Islet precursor cell (in vitro differentiated cells): ENCODE results near the gene SH3PXD2A.
"Not testable (repeated sequence)": the region's sequence is repeated elsewhere in the genome, so short reads cannot be mapped to it uniquely, and the experiment has no call there.

ENCODE experiments used
- DNase-seq: peaks from one replicate; pipeline ENCODE4 v3.0.0-alpha.2; 2018

SH3PXD2A gene

DNA sequence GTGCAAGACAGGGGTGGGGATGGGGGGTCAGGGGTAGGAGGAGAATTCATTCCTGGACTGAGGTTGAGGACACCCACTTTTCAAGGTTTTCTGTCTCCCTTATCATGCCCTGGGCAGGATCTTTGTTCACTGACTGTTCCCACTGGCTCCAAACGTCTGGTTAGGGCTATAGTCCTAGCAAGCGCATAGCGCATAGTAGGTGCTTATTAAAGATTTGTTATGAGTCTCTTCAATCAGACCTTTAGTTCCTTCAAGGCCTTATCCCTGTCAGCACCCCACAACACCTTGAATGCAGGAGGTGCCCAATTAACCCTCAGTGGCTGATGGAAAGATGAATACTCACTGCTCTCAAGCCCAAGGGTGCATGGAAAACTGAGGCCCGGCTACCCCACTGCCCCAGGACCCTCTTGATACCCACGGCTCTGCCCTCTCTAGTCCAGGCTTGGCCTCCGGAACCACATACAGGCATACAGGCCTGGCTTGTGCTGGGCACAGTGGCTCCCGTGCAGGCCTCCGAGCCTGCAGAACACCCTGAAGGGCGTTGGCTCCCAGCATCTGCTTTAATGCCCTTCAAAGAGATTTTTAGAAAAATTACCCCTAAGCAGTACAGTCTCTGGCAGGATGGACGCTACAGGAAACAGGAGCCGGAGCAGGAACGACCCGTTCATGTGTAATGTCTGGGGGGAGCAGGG is 177.7 kb downstream of the SH3PXD2A start:
- DNase-seq = no peak

DNA sequence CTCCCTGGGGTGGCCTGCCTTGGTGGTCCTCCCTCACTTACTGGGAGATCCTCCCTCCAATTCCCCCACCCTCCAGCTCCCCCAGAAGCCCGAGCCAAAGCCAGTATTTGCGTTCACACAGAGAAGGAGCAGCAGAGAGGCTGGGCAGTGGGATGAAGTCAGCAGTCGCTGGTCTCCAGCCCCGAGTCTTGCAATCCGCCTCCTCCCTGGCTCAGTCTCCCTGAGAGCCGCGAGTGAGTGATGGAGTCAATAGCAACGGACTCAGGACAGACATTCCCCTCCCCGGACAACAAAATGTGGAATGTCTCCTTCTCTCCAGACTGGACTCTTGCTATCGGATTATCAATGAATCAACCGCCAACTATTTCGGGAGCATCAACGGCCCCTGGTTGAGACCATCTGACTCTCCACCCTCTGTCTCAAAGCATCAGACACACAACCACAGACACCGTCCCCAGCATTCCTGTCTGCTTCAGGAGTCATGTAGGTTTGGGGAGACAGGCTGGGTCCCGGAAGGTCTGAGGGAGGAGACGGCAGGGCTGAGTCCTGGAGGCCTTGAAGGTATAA is 178.4 kb downstream of the SH3PXD2A start:
- peak; percentile 91 for DNase-seq

- peak; percentile 89 for DNase-seq
Observed at GRCh38 chr10:103676058-103676785, 179.2 kb downstream of the SH3PXD2A start.

GRCh38 chr10:103673606-103674005 is 181.8 kb downstream of the SH3PXD2A start:
- DNase-seq = no peak

DNA sequence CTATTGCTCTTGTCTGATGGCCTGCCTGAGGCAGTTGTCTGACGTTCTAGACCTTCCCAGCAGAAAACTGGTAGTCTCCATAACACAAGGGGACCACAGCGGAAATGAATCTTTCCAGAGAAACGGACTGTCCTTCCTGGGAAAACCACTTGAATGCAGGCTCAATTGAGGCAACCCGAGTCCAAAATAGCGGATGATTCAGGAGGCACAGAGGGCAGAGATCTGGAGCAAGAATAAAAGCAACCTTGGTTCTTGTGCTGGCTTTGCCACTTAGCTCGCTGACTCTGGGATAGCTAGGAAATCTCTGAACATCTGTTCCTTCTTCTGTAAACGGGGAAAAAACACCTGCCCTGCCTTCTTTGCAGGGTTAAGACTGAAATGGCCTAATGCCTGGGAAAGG is 183.0 kb downstream of the SH3PXD2A start:
- DNase-seq = no peak

DNA sequence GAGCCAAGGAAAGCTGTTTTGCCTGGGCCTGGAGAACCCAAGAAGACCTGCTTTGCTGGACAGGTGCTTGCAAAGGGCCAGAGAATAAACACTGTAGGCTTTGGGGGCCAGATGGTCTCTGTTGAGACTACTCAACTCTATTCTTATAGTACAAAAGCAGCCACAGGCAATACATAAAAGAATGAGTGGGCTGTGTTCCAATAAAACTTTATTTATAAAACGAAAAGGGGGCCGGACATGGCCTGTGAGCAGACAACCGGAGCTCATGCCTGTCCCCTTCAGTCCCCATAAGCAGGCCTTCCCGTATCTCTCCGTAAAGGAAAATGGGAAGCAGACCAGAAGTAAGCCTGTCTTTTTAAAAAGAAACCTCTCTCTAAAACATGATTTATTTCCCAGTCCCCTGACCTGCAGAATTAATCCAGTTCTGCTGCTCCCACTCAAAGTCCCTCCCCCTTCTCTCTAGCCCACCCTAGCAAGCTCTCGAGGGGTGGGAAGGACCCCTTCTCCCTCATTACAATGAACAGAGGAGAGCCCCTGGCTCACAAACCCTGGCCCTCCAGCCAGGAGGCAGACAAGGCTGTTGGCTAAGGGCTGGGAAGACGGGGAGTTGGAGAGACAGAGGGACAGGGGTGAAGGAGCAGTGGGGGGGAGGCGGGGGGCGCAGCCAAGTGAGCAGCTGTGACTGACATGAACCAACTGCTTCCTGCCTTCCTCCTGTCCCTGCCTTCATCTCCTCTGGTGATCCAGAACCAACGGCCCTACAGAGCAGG is 184.1 kb downstream of the SH3PXD2A start:
- DNase-seq = no peak

GRCh38 chr10:103669944-103670343 is 185.4 kb downstream of the SH3PXD2A start:
- no peak for DNase-seq

DNA sequence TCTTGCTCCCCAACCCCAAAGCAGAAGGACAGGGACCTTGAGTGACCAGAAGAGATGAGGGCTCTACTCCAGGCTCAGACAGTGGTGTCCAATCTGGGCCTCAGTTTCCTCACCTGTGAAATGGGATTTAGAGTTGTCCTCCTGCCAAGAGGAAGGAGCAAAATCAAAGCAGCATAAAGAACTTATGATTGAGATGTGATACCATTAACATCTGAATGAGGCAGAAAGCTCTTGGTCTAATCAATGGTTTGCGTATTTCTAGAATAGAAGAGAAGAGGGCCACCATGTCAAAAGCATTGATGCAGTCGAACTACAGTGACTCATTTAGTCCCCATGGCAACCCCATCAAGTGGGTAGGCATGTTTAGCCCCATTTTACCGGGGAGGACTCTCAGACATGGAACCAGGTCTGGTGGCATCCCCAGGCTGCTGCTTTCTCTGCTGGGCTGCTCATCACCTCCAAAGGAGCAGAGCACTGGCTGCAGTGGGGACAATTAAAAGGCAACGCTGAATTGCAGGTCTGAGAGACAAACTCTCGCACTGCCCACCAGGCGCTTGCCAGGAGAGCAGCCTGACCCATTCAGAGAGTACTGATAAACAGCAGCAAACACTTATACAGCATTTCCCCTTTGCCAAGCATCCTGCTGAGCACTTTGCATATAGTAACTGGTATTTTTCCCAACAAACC is 186.0 kb downstream of the SH3PXD2A start:
- no peak for DNase-seq

GRCh38 chr10:103668351-103669242 is 186.8 kb downstream of the SH3PXD2A start:
- no peak for DNase-seq

GRCh38 chr10:103667356-103667755 is 188.0 kb downstream of the SH3PXD2A start:
- peak; percentile 66 for DNase-seq

DNA sequence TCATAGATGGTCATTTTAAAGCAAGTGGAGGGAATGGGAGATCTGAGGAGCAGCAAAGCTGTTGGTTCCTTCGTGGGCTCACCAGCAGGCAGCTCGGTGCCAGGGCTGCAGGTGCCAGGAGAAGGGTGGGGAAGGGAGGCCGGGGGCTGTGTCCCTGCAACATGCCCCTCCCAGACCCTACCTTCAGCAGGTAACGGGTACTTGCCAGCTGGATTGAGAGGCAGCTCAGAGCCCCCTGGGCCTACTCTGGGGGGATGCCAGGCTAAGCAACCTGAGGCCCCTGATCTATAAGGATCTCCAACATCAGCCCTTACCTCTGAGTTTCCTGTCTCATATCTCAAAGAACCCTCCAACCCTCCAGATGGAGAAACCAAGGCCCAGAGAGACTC is 188.6 kb downstream of the SH3PXD2A start:
- no peak for DNase-seq

DNA sequence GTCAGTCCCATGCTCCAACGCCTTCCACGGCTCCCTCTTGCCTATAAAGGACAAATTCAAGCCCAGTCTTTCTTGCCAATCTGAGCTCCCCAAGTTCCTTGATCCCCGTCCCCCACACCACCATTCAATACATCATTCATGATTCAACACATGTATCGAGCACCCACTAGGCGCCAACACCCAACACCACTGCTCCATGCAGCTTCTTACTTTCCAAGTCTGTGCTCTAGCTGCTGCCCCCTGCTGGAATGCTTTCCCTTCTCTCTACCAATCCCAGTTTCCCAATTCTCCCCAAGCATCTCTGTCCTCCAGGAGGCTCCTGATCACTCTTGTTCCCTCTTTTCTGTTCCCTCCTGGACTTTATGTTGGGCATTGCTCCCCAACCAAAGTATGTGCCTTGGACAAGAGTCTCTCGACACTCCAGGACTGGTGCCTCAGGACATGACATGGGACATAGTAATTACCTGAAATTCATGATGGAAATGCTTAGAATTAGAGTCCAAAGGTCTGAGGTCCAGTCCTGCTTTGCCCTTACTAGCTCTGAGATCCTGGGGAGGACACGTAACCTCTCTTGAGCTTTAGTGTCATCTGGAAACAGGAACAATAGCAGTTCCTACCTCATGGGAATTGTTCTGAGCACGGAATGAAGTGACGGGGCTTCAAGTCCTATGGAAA is 189.2 kb downstream of the SH3PXD2A start:
- no peak for DNase-seq

GRCh38 chr10:103665162-103665889 is 190.1 kb downstream of the SH3PXD2A start:
- DNase-seq = peak; percentile 77

DNA sequence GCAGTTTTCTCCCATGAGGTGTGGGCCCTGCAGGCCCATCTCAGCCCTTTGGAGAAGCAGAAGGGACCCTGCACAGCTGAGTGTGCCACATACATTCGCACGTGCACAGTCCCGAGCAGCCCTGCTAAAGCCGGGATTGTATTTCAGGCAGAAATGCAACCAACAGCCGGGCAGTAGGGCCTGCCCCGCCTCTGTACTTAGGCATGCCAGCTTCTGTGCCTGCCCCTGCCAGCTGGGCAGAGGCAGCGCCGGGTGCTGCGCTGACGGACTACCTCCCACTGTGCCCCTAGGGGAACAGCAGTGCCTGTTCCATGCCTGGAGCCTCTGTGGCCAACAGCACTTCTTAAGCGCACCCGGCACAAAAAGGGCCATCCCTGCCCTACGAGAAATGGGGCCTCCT is 191.6 kb downstream of the SH3PXD2A start:
- no peak for DNase-seq

DNA sequence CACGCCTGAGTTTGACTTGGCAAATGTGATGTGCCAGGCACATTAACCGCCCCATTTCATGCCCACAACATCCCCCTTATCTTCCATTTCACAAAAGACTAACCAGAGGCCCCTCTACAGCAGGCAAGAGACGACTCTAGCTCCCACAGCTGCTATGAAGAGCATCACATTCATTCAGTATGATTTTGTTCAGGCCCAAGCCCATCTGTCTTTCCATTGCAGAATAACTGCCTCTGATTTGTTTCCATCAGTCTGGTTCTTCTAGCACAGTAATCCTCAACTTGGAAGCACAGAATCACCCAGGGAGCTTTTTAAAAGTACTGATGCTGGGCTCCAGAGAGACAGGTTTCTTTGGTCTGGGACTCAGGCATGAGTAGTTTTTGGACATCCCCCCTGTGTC is 192.1 kb downstream of the SH3PXD2A start:
- no peak for DNase-seq

- not testable (repeated sequence) for DNase-seq
Observed at GRCh38 chr10:103662704-103663103, 192.7 kb downstream of the SH3PXD2A start.

DNA sequence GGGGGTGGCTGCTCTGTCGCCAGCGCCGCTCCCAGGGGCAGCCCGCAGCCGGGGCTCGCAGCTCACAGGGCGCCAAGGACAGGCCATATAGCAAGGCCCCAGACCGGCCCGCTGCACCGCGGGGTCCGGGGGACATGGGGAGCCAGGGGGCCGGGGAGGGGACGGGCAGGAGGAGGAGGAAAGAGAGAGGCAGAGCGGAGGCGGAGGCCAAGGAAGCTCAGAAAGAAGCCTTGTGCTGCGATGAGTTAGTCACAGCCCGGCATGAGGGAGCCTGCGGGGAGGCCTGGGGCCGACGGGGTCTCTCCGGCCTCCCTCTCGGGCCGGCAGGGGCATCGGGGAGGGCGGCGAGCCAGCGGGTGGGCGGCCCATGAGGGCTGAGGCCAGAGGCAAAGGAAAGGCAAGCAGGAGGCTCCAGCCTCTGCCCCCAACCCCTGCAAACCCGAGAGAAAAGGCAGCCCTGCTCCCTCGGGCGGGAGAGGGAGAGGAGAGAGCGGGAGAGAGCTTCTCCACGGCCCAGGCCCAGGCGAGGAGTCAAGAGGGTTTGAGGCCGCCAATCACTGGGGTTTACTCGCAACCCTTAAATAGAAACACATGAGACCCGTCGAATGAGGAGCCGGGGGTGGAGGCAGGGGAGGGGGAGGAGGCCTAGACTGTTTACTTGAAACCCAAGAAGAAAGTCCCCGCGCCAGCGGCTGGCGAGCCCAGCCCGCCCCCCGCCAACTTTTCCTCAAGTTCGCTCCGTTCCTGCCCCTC is 194.0 kb downstream of the SH3PXD2A start:
- peak; percentile 80 for DNase-seq

GRCh38 chr10:103660364-103661197 is 194.8 kb downstream of the SH3PXD2A start:
- no peak for DNase-seq
